ENCODE results near the gene CCDC18.

CCDC18 gene

GRCh38 chr1:93321720-93322119 lies 141.2 kb downstream of the CCDC18 start:
- H3K27ac Mint-ChIP-seq, result no peak overlapping the region

GRCh38 chr1:93322349-93322748 lies 141.8 kb downstream of the CCDC18 start:
- Mint-ChIP-seq H3K4me1 (no peaks in the 10 kb centered on the region), H3K27me3 (no peaks in the 10 kb centered on the region), H3K36me3 (peaks cover 2% of the 10 kb centered on the region), H3K27ac (no peak overlapping the region), H3K4me3 (no peak overlapping the region), H3K9me3 (no peaks in the 10 kb centered on the region)
- DNase-seq (ENCODE audit: low spot score in 2 of 2) (no peak), ATAC-seq (ENCODE audit: low read depth) (no peak)

More at GRCh38 chr1:93321720-93322119, 141.2 kb downstream of the CCDC18 start:
- ATAC-seq (ENCODE audit: low read depth), result no peak
- Mint-ChIP-seq H3K4me3 (no peak overlapping the region), H3K9me3 (no peaks in the 10 kb centered on the region), H3K4me1 (no peaks in the 10 kb centered on the region), H3K36me3 (peaks cover 2% of the 10 kb centered on the region), H3K27me3 (no peaks in the 10 kb centered on the region)
- DNase-seq (ENCODE audit: low spot score in 2 of 2), result no peak

GRCh38 chr1:93323185-93323820 lies 142.8 kb downstream of the CCDC18 start:
- Mint-ChIP-seq H3K4me3 (no peak overlapping the region), H3K9me3 (no peaks in the 10 kb centered on the region), H3K36me3 (peaks cover 2% of the 10 kb centered on the region), H3K27ac (no peak overlapping the region), H3K4me1 (no peaks in the 10 kb centered on the region), H3K27me3 (no peaks in the 10 kb centered on the region)
- DNase-seq (ENCODE audit: low spot score in 2 of 2) (no peak), ATAC-seq (ENCODE audit: low read depth) (no peak)

- no peaks in the 10 kb centered on the region for H3K27me3 Mint-ChIP-seq
- DNase-seq (ENCODE audit: low spot score in 2 of 2) (no peak), ATAC-seq (ENCODE audit: low read depth) (no peak)
- H3K27ac Mint-ChIP-seq, result no peak overlapping the region
- no peaks in the 10 kb centered on the region for H3K9me3 Mint-ChIP-seq
- H3K4me1 Mint-ChIP-seq, result peaks cover 2% of the 10 kb centered on the region
- H3K4me3 Mint-ChIP-seq, result no peak overlapping the region
- H3K36me3 Mint-ChIP-seq, result peaks cover 2% of the 10 kb centered on the region
Measured at GRCh38 chr1:93324486-93325464, 144.3 kb downstream of the CCDC18 start.

Measured in memory B cell (primary cell).